ENCODE results near the gene CD160. TPM values are rescaled to one million over a fixed set of nuclear protein-coding genes. Genes with fewer than 3 reads are reported as not detected.
A peak's percentile ranks its signal among the peaks of the same experiment; 100 is the strongest.

Gene CD160
- total RNA-seq, 1 experiment from 2014 or later, result not detected

DNA sequence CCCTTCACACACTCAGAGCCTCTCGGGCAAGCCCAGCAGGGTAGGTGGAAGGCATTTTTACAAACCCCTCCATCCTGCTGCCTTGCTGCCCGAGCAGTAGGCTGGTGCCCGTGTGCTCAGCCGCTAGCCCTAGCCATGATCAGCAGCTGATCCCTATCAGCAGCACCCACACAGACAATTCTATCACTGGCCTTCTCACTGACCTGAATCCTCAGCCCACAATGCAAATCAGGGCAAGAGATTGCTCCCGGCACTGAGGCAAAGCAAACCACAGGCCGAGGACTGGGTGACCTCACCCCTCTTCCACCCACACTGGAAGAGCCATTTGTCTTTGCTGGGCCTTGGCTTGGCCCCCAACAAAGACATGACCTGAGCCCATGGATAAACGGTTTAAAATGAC, 11.2 kb upstream of the CD160 start:
- no peak overlapping the region for H3K4ac ChIP-seq (ENCODE audit: low read depth, low read length)
- no peak overlapping the region for H2AK5ac ChIP-seq (ENCODE audit: insufficient read length, low read length)
- H3K27me3 Mint-ChIP-seq (ENCODE audit: low read depth), result peaks cover 3% of the 10 kb centered on the region; the same call in 1 of the 2 replicates
- H2BK15ac ChIP-seq (ENCODE audit: low read depth, low read length), result no peak overlapping the region
- H3K9ac ChIP-seq (ENCODE audit: extremely low read depth, insufficient read length, low read length), result no peak overlapping the region
- no peak for DNase-seq
- no peak overlapping the region for H3K4me3 Mint-ChIP-seq
- no peak overlapping the region for H2AFZ ChIP-seq (ENCODE audit: low read length)
- H4K91ac ChIP-seq (ENCODE audit: insufficient read length, low read depth, low read length), result no peak overlapping the region
- no peak overlapping the region for H4K8ac ChIP-seq (replicated peaks; ENCODE audit: insufficient read length, low read depth, low read length)
- H2BK5ac ChIP-seq (ENCODE audit: insufficient read length, low read length), result no peak overlapping the region
- no peaks in the 10 kb centered on the region for H3K79me1 ChIP-seq (ENCODE audit: insufficient read depth, low read depth, low read length, poor library complexity, severe bottlenecking)
- no peak overlapping the region for H3K23ac ChIP-seq (ENCODE audit: insufficient read length, low read depth, low read length)
- no CpG with 5 or more reads among the region's 7 CpGs for WGBS (ENCODE audit: extremely low coverage, insufficient read length, low lambda C conversion rate)
- no peak for TF ChIP-seq CTCF (conservative IDR thresholded peaks at IDR 0.05)
- H3K4me2 ChIP-seq (ENCODE audit: insufficient read depth, insufficient read length, low read length), result no peak overlapping the region
- no peaks in the 10 kb centered on the region for H3K9me3 Mint-ChIP-seq
- peaks cover 2% of the 10 kb centered on the region; the same call in 1 of the 2 replicates for H3K4me1 ChIP-seq (ENCODE audit: insufficient read depth, low read length)
- H3K79me2 ChIP-seq (ENCODE audit: insufficient read depth, low read length), result no peaks in the 10 kb centered on the region
- H3K9me3 ChIP-seq (ENCODE audit: control insufficient read depth, low read depth, low read length), result no peaks in the 10 kb centered on the region
- H3K56ac ChIP-seq (ENCODE audit: insufficient read length, low read depth, low read length), result no peak overlapping the region
- H4K5ac ChIP-seq (ENCODE audit: insufficient read length, low read depth, low read length), result no peak overlapping the region
- H3K14ac ChIP-seq (ENCODE audit: insufficient read depth, low read length), result no peak overlapping the region; the same call in 1 of the 2 replicates
- peak overlapping the region in 2 of 3 experiments; percentile 9 to 82; a peak in 3 of 7 replicates for H3K27ac Mint-ChIP-seq
- H3K4me1 Mint-ChIP-seq, result peaks cover 15 to 17% of the 10 kb centered on the region in 2 experiments; a peak in 3 of 4 replicates
- H3K27ac ChIP-seq (ENCODE audit: insufficient read length, low read depth, low read length), result no peak overlapping the region
- no peaks in the 10 kb centered on the region for H3K36me3 Mint-ChIP-seq (ENCODE audit: insufficient read depth in 1 of 3, low read depth in 3 of 3)
- H2BK120ac ChIP-seq (ENCODE audit: low read depth, low read length, poor library complexity, severe bottlenecking), result no peak overlapping the region
- H3K27me3 ChIP-seq (ENCODE audit: insufficient read depth, low read length), result no peaks in the 10 kb centered on the region
- H4K20me1 ChIP-seq (ENCODE audit: control insufficient read depth, insufficient read depth, insufficient read length), result no peaks in the 10 kb centered on the region
- no peak overlapping the region for H2BK20ac ChIP-seq (ENCODE audit: low read depth, low read length, poor library complexity, severe bottlenecking)
- H3T11ph ChIP-seq (ENCODE audit: low read length), result no peak overlapping the region
- H3K18ac ChIP-seq (ENCODE audit: insufficient read length, low read depth, low read length), result no peak overlapping the region
- H2BK12ac ChIP-seq (ENCODE audit: insufficient read length, low read depth, low read length), result no peak overlapping the region
- no peaks in the 10 kb centered on the region for H3K23me2 ChIP-seq (ENCODE audit: insufficient read length, low read depth, low read length, poor library complexity, severe bottlenecking)
